NK-92 (cell line): ENCODE data around the gene LGALS1.

Experiments used
- DNase-seq: peaks from one replicate; lab custom pipeline; 2025; ENCODE audit not compliant: unreplicated experiment; lab: John Stamatoyannopoulos, UW

LGALS1 gene

DNA sequence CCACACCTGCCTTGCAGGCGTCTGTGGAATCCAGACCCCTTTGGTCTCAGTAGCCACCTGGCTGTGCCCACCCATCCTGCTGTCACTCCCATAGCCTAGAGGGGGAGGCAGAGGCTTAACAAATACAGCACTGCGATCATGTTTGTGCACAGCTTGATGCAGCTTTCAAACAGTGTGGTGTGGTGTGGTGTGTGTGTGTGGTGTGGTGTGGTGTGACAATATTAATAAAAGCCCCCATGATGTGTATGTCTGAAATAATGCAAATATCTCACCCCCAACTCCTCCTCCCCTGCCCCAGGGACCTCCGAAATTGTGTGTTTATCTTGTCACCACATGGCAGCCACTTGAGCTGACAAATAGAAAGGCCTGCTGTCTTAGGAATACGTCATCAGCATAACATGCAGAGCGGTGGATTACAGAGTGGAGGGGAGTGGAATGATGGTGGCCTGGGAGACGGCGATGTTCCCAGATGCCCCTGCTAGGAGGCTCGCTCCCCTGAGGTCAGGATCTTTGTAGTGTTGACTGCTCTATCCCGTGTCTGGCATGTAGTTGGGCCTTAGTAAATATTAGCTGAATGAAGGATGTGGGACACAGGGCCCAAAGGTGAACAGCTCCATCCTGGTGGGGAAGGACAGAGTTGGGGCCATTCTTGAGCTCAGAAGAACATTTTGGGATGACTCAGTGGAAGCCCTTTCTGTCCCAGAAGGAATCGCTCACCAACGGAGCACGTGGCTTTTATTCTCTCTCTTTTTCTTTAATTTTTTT lies 14.1 kb upstream of the LGALS1 start:
- no peak for DNase-seq

DNA sequence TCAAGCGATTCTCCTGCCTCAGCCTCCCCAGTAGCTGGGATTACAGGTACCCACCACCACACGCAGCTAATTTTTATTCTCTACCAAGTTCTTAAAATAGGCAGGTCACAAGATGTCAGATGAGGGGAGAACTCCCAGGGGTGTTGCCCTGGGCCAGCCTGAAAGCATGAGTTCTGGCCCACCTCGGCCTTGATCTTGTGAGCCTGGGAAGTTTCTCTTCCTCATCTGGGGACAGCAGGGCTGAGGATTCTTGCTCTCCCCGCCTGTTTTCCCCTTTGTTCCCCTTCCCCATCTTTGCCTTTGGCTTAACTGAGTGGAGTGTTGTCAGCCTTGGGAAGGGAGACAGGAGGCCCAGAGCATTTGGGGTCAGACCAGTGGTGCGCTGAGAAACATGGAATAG lies 13.4 kb upstream of the LGALS1 start:
- DNase-seq = no peak

DNA sequence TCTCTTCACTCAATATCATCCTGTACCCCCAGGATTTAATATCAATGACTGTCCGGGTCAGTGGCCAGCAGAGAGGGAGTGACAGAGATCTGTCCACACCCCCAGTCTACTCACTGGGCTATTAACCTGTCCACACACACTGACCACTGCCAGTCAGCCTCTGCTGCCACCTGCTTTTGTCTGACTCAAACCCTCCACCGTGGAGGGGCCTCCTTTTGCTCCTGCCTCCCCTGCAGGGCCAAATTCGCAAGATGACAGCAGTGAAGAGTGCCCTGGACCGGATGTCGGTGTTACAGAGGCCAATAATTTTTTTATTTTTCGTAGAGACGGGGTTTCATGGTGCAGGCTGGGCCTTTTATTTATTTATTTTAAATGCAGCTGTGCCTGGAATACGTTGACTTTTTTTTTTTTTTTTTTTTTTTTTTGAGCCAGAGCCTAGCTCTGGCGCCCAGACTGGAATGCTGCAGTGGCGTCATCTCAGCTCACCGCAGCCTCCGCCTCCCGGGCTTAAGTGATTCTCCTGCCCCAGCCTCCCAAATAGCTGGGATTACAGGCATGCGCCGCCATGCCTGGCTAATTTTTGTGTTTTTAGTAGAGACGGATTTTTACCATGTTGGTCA lies 11.8 kb upstream of the LGALS1 start:
- no peak for DNase-seq

DNA sequence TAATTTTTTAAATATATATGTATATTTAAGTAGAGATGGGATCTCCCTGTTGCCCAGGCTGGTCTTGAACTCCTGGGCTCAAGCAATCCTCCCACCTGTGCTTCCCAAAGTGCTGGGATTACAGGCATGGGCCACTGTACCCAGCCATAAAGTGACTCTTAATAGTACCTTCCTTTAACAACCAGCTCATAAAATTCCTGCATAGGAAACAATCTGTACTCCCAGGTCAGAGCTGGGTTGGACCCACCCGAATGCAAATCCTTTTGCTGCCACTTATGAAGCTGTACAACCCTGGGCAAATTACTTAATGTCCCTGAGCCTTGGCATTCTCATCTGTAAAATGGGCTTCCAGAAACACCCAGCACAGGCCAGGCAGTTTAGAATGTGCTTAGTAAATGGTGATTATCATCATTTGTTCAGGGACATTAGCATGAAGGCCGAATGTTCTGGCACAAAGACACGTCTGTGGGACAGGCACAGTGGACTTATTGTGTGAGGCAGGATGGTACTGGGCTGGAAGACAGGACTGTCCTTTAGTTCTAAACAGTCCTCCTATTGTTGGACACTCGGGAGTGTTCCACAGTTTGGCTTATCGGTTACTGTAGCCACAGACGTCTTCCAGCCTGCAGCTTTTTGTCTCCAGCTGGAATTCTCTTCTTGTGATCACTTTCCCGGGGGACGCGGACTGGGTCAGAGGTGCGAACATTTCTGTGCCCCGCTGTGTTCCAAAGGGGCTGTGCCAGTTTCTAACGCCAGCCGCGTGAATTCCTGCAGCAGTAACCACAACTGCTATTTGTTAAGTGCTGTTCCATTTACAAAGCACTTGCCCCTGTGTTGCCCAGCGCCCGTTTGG lies 11.0 kb upstream of the LGALS1 start:
- DNase-seq = no peak

DNA sequence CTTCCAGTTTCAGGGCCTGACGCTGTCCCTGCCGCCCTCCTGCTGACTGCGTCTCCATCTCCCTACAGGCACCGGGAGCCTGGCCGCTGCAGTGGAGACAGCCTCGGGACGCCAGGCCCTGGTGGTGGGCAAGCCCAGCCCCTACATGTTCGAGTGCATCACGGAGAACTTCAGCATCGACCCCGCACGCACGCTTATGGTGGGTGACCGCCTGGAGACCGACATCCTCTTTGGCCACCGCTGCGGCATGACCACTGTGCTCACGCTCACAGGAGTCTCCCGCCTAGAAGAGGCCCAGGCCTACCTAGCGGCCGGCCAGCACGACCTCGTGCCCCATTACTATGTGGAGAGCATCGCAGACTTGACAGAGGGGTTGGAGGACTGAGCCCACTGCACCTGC lies 9.9 kb upstream of the LGALS1 start:
- no peak for DNase-seq

DNA sequence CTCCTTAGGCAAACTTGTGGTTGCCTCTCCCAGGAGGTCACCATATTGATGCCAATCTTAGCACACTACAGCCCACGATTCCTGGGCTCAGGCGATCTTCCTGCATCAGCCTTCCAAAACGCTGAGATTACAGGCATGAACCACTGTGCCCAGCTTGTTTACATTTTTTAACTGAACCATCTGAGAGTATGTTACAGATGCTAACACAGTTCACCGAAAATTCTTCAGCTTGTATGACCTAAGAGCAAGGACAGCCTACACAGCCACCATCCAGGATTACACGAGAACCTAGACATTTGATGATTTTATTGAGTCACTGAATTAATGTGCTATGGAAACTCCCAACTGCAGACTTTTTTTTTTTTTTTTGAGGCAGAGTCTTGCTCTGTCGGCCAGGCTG lies 5.8 kb upstream of the LGALS1 start:
- no peak for DNase-seq

DNA sequence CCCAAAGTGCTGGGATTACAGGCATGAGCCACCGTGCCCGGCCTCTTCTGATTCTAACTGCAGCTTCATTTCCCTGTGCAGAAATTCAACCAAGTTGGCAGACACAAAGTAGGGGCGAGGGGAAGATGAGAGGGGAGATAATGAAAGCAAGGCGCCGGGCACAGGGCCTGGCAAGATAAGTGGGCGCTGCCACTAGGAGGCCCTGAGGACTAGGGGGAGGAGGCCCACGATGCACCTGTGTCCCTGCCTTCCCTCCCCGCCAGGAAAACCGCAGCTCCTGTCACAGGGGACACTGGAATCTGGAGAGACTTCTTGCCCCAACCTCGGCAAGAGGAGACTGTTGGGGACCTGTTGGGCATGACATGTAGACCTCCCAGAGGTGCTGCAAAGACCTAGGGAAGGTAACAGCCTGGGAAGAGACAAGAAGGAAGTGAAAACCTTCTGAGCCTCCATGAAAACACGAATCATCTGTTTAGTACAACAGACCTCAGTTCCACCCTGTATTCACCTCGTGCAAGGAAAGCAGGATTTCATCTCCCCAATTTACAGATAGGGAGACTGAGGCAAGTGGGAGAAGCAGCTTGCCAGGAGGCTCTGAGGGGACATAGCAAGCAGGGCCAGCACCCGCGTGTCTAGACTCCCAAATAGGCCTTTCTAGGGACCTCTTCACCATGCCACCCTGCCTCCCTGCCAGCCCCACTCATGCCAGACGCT lies 3.1 kb upstream of the LGALS1 start:
- no peak for DNase-seq

DNA sequence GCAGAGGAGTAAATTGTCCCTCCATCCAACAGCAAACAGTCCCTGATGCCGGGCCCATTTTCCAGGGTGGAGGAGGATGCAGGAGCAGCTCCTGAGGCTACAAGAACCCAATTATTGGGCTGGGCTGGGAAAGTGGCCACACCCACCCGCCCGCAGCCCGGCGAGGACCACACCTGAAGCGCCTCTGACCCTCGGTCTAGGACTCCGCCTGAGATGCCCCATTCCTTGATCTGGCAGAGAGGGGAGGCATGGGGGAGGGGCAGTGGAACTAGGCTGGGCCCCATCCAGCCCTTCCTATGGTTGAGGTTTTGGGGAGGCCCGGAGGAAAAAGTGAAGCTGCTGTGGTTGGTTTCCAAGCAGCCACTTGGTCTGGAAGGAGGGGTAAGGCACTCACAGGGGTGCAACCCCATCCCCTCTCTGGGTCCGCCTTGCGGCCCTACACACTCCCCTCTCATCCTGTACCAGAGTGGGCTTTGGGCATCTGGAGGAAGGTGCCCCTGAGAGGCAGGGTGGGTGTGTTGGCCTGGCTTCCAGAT lies 2.4 kb upstream of the LGALS1 start:
- DNase-seq = no peak

DNA sequence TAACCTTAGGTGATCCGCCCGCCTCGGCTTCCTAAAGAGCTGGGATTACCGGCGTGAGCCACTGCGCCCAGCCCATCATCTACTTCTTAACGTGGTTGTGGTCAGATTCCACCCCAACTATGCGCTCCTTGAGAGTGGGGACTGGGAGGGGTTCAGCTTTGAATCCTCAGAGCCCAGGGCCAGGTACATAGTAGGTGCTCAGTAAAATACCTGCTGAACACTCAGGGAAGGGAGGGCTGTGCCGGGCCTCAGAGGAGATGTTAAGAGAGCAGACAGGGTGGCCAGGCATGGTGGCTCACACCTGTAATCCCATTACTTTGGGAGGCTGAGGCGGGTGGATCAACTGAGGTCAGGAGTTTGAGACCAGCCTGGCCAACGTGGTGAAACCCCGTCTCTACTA lies 1.2 kb upstream of the LGALS1 start:
- DNase-seq = no peak

DNA sequence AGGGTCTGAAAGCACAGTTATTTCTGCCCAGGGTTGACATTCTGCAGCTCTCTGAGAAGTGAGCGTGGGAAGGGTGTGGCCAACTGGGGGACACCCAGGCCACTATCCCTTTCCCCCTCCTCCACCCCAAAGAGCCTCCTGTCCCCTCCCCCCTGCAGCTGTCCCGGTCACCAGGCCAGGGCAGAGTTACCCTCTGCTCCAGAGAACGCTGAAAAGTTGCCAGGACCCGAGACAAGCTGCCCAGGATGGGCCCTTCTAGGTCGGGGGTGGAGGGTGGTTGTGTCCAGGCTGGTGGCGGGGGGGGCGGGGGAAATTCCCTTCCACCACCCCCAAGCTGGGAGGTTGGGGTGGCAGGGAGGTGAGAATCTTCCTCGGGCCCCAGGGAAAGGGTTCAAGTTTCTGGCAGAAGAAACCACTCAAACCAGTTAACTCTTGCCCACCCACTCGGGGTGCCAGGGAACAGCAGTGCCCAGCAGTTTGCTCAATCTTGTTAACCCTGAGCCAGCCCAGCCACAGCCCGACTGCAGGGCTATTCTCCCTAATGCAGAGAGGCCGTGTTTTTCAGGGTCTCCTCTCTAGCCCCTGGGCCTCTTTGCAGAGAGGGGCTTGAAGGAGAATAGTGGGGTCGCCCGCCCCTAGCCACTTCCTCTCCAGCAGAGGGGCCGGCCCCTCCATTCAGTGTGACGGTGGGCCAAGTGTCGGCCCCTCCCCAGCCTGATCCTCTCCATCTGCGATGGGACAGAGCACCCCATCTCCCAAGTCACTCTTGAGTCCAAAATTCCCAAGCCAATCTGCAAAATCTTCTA lies 697 bp downstream of the LGALS1 start:
- DNase-seq = no peak

DNA sequence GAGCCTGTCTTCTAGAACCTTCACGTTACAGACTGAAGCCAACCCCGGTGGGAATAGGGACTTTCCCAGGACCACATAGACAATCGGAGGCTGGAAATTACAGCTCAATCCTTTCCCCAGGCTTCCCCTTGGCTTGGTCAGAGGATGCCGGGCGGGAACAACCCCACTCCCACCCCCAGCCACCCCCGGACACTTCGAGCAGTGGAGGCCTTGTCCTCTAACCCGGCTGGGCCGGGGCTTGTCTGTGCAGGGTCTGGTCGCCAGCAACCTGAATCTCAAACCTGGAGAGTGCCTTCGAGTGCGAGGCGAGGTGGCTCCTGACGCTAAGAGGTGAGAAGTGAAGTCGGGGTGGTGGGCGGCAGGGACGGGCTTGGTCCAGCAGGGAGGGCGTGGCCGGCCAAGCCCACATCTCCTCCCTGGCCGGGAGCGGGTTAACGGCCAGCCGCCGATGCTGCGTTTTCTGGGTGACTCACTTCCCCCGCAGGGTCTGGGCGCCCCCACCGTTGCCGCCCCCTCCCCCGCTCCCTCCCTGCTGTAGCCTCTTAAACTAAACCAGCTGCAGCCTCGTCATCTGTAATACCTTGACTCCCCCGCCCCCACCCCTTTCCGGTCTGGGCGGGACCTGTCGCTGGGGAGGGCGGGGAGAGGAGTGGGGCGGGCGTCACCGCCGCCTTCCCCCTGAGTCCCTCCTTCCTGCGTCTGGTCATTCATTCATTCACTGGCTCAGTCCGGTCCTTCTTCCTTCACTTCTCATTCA lies 1.5 kb downstream of the LGALS1 start:
- DNase-seq = peak; percentile 25

DNA sequence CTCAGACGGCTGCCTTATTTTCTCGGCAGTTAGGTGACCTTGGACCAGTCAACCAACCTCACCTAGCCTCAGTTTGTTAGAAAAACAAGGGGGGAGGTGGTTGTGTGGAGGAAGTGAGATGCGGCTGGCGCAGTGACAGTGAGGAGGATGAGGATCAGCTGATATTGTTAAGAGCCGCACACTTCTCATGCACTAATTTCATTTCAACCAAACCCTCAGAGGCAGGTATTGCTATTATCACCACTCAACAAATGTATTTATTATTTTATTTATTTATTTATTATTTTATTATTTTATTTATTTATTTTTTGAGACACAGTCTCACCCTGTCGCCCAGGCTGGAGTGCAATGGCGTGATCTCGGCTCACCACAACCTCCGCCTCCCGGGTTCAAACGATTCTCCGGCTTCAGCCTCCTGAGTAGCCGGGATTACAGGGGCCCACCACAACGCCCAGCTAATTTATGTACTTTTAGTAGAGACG lies 2.1 kb downstream of the LGALS1 start:
- DNase-seq = no peak

DNA sequence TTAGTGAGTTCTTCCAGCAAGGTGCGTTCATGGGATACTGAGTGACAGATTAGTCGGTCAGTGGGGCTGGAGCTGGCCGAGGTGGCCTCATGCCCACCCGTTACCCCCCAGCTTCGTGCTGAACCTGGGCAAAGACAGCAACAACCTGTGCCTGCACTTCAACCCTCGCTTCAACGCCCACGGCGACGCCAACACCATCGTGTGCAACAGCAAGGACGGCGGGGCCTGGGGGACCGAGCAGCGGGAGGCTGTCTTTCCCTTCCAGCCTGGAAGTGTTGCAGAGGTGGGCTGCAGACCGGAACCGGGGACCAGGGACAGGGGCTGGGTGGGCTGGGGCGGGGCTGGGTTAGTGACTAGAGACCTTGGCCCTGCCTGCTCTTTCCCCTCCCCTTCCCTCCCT lies 2.9 kb downstream of the LGALS1 start:
- DNase-seq = no peak

DNA sequence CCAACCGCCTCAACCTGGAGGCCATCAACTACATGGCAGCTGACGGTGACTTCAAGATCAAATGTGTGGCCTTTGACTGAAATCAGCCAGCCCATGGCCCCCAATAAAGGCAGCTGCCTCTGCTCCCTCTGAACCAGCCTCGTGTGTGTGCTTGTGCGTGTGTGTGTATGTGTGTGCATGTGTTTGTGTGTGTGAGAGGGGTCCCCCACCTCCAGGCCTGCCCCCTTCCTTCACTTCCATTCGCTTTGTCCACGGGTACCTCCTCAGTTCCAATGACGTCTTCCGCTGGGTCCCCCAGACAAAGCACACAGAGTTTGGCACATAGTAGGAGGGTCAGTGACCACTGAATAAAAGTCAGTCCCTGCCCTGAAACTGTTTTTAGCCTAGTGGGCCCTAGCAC lies 4.2 kb downstream of the LGALS1 start:
- DNase-seq = no peak

DNA sequence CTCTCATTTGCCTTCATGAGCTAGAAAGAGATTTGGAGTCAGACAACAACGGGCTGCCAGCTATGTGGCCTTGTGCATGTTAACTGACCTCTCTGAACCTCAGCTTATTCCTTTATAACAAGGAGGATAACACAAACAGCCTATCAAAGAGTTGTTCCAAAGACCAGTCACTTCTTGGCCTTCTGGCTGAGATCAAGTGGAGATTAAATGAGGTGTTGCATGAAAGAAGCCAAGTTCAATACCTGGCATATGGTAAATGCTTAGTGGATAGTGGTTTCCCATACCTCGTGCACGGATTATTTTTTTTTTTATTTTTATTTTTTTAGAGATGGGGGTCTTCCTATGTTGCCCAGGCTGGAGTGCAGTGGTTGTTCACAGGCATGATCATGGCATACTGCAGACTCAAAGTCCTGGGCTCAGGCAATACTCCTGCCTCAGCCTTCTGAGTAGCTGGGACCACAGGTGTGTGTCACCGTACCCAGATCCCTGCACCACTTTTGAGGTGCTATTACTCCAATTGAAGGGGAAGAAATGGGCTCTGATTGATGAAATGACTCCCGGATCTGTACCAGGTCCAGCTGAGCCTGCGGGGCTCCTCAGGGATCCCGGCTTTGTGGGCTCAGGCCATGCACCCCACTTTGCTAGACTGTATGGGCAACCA lies 4.9 kb downstream of the LGALS1 start:
- DNase-seq = no peak

DNA sequence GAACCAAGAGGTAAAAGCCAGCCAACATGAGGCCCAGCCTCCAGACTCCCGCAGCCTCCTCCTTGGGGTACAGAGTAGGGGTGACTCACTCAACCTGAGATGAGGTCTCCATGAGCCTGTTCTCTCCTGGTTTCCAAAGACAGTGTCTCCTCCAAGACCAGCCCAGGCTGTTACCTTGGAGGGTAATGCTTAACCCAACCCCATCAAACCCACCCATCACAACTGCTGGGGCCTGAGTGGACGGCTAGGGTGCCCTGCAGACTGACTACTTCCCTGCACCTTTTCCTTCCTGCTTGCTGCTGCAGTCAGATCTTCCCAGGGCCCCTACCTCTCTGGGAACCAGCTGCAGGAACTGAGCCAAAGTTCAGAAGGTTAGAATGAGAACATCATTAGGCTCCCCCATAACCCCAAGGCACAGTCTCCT lies 5.6 kb downstream of the LGALS1 start:
- no peak for DNase-seq

DNA sequence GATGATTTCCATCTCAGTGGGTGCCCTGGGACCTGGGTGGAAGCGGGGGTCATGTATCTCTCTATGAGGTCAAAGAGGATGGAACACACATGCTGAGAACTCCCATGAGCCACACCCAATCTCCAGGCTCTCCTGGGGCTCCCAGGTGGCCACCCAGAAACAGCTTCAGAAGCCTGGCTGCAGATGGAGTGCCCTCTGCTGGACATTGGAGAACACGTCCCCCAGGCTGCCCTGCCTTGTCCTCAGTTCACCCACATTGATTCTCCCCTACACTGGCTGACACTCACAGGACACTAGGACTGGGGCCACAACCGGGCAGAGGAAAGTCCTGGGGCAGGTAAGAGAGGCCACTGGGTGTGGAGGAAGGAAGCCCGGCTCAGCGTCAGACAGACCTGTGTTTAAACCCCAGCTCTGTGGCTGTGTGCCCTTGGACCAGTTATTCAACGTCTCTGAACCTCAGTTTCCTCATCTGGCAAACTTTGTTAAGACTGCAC lies 6.2 kb downstream of the LGALS1 start:
- no peak for DNase-seq

DNA sequence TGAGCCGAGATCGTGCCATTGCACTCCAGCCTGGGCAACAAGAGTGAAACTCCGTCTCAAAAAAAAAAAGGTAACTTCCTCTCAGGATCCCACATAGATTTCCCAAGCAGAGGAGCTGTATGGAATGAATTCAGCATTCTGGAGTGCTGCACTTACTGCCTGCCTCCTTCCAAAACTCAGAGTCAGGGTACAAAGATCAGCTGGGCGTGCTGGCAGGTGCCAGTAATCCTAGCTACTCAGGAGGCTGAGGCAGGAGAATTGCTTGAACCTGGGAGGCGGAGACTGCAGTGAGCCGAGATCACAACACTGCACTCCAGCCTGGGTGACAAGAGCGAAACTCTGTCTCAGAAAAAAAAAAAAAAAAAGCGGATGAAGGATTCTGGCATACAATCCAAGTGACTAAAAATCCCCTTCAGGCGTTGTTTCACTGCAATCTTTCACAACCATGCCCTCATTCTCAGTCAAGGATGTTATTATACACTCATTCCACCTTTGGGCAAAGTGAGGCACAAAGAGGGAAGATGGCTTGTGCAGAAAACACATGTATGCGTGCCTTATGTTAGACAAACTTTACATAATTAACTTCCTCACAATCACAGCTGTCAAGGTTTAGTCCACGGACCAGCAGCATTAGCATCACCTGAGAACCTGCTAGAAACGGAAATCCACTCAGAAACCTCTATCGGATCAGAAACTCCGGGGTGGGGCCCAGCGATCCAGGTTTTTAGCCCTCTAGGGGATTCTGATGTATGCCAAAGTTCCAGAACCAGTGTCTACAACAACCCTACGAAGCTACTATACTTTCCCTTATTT lies 9.6 kb downstream of the LGALS1 start:
- no peak for DNase-seq
